GM10847 (cell line): Measurements from ENCODE around the gene CEP44.

Experiments used
- POLR2A ChIP-seq: IDR thresholded peaks from 2 replicates; pipeline ENCODE4 v1.6.1; 2011; ENCODE audit not compliant: insufficient read length; ENCODE audit errors: extremely low read depth

The CEP44 gene

DNA sequence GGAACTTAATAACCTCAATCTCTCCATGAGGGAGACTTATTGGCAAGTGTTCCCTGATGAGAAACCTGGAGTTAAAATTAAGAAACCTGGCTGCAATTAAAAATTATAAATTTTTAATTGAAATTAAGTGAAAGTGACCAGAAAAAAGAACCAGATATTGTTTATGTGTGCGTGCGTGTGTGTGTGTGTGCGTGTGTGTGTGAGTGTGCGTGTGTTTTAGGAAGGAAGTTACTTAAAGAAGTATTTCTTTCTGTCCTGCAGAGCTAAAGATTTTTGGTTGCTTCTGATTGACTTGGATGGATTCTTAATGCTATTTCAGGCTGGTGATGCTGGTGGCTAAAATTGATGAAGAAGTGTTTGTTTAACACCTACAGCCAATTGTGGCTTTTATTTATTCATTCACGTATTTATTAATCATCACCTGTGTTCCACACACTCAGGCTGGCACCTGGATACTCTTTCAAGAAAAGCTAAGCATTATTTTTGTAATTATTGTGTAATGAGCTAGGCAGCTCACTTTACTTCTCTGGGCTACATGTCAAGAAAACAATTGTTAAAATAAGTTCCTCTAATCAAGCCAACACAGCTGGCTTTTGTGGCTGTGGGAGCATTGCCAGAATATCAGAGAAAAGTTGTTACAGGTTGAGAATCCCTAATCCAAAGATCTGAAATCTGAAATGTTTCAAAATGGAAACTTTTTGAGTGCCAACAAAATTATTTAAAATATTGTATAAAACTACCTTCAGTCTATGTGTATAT is 68.5 kb downstream of the CEP44 start:
- no peak for TF ChIP-seq POLR2A

DNA sequence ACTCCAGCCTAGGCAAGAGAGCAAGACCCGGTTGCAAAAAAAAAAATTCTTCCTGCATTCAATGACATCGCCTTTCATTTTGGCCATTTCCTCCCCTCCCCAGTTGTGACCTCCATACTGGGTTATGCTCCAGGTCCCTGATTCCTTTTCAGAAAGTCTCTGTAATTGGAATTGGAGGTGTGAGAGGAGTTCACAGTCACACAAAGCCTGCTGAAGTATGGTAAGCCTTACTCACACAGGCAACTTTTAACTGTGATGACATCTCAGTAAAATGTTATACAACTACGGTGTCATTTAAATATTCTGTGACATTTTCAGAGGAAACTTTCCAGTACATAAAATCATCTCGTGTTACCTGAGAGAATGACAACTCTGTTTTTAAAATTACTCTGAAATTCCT is 73.6 kb downstream of the CEP44 start:
- no peak for TF ChIP-seq POLR2A

DNA sequence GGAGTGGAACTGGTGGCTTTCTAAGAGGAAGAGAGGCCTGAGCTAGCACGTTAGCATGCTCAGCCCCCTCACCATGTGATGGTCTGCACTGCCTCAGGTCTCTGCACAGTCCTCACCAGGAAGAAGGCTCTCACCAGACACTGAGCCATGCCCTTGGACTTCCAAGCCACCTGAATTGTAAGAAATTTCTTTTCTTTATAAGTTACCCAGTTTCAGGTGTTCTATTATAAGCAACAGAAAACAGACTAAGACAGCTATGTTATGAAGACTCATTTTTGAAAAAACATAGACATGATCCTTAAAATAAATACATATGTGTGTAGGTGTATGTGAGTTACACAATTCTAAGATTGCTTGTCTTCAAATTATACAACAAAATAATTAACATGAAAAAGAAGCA is 74.7 kb downstream of the CEP44 start:
- no peak for TF ChIP-seq POLR2A

DNA sequence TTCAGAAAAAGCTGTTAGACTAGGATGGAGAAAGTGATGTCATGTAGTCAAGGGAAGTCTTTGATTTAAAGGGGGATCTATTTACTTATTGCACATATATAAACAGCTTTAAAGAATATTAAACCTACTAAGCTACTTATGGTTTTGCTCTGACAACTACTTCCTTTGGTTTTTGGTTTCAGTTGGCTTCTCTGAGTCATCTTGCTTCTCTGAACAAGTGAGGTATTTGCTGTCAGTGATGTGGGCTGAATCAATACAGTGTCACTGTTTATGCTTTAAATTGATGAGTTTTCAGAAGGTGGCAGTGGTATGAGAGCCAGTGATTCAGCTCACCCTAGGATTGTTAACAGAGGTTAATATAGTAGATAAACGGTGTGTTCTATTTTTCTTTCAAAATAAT is 75.1 kb downstream of the CEP44 start:
- no peak for TF ChIP-seq POLR2A

DNA sequence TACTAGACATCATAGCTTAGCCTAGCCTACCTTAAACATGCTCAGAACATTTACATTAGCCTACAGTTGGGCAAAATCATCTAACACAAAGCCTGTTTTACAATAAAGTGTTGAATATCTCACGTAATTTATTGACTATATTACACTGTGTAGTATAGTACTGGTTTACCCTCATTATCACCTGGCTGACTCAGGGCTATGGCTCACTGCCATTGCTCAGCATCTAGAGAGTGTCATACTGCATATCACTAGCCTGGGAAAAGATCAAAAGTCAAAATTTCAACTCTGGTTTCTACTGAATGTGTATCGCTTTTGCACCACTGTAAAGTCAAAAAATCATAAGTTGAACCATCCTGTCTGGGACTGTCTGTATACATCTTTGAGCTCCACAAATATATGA is 78.6 kb downstream of the CEP44 start:
- no peak for TF ChIP-seq POLR2A

DNA sequence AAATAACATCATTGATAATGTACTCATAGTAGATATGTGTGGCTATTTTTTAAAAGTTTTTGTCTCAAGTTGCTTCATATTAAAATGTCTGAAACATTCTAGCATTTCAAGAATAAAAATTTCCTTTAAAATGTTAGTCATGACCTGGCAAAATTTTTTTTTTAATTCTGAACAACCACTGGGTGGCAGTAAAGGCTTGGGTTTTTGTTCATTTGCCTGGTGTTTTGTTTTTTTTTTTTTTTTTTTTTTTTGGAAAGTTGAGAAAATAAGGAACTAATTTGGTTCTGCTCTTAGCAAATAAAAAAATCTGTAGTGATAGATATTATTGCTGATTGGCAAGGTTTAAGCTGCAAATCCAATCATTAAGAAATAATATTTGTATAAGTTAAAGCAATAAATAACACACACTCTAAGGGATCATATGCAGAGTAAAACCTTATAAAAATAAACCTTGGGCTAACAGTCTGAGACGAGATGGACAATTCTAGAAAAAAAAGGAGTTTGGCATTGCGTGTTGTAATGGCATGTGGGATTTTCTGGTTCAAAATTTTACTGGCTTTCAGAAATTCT is 81.4 kb downstream of the CEP44 start:
- TF ChIP-seq POLR2A: no peak

DNA sequence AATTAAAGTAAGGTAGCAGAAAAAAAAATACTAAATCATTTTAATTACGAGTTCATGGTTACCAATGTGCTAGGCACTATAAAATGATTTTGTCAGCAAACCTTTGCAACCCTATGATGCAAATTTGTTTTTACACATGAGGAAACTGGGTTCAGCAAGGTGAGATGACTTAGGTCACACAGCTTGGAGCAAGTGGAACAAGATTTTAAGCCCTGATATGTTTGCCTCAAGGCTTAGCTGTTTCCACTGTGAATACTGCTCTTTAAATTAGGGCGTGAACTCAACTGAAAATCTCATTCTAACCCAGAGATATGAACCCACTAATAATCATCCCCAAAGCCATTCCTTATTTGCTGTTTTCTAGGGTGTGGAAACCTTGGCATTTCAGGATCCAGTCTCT is 86.3 kb downstream of the CEP44 start:
- TF ChIP-seq POLR2A: no peak

DNA sequence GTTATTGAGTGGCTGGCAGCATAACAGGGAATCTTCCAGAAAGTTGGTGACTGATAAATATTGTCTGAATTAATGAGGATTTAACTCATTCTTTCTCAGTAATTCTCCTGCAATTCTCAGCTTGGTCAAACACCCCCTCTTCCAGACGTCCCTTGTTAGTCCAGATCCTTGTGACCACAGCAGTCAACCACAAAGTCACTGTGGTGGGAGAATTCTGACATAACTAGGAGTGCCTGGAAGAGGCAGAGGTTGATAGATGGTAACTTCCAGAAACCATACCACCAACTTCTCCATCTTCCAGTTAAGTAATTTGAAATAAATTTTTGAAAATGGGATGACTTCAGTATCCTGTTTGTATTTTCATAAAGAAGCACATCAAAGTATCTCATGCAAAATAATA is 90.1 kb downstream of the CEP44 start:
- TF ChIP-seq POLR2A: no peak

DNA sequence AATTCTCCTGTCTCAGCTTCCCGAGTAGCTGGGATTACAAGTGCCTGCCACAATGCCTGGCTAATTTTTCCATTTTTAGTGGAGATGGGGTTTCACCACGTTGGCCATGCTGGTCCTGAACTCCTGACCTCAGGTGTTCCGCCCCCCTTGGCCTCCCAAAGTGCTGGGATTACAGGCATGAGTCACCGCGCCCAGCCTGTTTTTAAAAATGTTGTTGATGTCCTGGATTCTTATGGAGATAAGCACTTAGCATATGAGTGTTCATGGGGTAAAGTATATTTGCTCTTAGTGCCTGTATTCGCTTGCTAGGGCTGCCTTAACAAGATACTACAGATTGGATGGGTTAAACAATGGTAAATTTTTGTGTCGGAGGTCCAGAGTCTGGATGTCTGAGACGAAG is 91.7 kb downstream of the CEP44 start:
- TF ChIP-seq POLR2A: no peak

DNA sequence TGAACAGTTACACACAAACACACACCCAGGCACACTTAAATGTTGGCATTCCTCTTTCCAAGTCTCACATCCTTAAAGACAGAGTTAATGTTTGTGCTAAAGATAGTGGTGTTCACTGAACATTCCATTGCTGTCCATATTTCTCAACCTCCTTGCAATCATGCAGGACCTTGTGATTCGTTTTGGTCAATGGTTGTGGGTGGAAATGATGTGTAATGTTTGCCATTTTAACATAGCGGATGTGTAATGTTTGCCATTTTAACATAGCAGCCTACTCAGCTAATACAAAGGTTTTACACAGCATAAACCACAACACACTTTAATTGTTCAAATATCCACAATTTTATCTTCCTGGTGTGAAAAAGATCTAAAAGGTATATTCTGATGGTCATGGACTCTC is 93.9 kb downstream of the CEP44 start:
- TF ChIP-seq POLR2A: no peak

DNA sequence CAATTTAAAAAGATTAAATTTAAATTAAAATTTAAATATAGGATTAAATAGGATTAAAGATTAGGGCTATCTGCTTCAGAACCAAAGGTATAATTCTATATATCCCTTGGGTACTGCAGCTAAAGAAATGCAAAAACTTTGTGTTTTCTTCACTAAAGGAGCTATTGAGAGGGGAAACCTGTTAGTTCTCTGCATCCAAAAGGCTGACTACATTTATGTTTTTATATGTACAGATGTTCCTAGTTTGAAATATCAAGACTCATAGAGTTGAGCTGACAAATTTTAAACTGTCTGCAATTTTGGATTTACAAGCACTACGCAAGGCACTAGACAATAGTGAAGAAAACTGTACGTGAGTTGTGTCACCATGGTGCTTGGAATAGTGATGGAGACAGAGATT is 95.2 kb downstream of the CEP44 start:
- TF ChIP-seq POLR2A: no peak

DNA sequence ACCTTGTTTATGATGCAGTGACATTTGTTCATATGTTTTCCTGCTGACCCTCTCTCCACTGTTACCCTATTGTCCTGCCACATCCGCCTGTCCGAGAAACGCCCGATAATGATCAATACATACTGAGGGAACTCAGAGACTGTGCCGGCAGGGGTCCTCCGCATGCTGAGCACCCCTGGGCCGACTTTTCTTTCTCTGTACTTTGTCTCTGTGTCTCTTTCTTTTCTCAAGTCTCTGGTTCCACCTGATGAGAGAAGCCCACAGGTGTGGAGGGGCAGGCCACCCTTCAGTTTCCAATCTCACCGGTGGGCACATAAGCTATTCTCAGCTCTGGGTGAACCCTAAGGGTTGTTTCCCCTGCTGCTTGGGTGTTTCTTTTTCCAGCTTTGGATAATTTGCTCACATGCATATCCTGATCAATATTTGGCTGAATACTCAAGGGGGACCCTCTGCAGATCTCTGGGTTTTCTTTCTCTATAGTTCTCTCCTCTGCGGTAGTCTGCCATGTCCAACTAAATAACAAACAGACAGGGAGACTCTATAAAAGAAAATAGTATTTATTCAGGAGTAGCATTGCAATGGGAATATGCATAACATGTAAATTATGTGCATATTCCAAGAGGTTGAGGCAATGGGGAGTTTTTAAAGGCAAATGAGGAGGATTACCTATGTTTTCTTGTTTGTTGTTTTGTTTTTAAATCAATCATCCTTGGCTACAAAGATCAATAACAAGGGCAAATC is 97.2 kb downstream of the CEP44 start:
- no peak for TF ChIP-seq POLR2A

DNA sequence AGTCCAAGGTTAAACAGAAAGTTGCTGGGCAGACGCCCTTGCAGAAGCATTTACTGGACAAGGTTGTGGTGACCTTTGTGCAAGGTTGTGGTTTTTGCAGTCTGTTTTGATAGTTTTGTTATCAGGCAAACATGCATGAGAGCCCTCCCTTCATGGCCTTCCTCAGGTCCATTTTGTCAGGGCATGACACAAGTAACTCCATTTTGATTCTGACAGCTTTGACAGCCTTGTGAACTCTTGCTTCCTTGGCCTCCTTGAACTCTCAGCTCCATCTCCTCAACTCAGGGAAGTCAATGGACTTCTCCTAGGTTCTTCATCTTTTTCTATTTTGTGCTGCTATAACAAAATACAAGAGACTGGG is 97.7 kb downstream of the CEP44 start:
- TF ChIP-seq POLR2A: no peak
